Stimulated activated CD8-positive, alpha-beta memory T cell treated with anti-CD3 and anti-CD28 coated beads, Interleukin-7, amount 100 ng/mL, for 4 hours (primary cell): ENCODE results near the gene GMDS.

Experiments
- DNase-seq, 2 donors: peaks; one replicate each; pipeline ENCODE4 v3.0.0-alpha.2; 2020; ENCODE audit warnings: low read depth in 2 of 2

Gene GMDS

DNA sequence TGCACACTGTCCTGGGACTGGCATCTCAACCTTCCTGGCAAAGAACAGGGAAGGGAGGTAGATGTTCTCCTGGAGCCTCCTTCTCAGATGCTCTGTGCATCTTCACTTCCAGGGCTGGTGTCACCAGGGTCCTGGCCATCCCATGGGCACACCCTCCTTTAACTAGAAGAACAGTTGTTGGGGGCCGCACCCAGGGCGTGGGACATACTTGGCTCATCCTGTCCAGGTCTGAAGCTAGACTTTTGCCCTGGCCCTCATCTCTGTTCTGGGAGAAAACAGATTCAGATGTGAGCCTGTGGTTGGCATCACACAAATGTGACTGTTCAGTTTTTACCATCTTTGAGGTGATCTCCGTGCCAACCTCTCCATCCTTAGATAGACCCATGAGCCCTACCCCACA, 594.0 kb downstream of the GMDS start:
- no peak for DNase-seq

DNA sequence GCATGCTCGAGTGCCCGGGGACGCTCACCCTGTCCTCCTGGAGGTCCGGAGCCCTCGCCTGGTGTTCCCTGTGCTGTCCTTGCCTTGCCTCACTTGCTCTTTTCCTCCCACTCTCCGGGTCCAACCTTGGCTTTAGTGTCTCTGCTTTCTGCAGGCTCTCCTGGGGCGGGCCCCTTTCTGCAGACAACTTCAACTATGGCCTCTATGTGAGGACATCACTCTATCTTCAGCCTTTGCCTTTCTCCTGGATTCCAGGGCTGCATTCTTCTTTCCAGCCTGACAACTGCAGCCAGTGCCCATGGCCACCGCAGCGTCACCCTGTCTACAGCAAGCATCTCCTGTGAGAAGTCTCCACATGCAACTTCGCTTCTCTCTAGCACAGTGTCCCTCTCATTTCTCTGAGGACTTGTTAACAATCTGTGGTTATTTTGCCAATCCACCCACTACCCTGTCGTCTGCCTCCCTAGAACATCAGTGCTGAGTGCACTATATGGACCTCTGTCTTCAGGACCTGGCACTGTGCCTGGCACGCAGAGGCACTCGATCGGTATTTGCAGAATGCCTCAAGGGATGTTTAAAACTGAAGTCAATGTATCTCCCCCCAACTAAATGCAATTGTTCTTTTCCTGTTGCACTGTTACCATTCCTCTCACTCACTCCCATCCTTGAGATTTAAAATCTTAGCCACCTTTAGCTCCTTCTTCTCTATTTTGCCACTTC, 599.8 kb downstream of the GMDS start:
- DNase-seq = no peak

DNA sequence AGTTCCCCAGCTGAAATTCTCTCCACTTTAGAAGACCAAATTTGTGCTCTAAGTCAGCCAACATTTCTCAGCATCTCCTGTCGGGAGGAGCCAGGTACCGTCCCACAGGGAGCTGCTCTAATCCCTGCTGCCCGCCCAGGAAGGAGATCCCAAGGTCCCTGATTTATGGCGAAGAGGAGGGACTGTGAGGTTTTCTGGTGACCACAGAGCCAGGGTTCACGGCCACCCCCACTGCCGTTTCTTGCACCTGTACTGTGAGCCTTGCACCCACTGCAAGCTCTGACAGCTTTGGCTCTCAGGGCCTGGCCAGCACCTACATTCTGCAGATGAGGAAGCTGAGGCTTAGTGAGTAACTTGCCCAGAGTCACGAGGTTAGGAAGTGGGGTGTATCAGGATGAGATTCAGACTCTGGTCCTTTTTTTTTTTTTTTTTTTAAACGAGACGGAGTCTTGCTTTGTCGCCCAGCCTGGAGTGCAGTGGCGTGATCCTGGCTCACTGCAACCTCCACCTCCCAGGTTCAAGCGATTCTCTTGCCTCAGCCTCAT, 600.8 kb downstream of the GMDS start:
- no peak for DNase-seq

DNA sequence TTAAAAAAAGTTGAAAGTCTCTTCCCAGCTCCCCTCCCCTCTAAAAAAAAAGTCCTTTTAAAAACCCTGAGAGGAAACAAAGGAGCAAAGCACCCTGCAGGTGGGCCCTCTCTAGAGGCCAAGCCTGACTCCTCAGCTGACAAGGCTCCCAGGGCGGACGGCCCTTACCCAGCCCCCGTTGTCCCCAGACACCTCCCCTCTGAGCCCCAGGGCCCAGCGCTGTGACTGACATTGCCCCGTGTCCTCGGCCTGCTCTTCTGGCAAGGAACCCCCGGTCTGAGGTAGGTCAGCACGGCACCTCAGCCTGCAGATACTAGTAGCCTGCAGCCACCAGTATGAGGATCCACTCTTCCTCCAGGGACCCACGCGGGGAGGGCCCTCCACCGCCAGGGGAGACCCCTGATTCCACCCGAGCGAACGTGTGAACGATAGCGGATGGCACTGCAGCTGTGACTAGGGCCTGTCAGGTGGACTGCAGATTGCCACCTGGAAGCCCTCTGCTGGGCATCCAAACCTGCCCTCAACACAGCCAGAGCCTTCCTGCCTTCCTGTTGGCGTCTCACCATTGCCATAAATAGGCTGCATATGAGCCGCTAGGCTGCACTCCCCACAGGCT, 601.5 kb downstream of the GMDS start:
- no peak for DNase-seq

DNA sequence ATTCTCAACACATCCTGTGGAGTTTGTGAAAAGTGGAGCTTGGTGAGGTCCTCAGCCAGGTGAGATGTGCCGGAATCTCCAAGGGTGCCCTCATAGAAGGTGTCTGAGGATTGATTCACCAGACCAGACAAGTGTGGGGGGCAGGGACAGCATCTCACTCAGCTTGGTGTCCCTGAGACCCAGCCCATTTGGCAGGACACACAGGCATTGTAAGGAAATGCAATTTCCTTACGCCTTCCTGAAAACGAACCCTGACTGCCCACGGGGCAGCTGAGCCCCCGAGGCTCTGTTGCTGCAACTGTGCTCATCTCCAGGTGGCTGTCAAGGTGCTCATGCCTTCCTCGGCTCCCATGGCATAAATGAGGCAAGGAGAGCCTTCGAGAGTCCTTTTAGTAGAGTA, 602.3 kb downstream of the GMDS start:
- DNase-seq = no peak

DNA sequence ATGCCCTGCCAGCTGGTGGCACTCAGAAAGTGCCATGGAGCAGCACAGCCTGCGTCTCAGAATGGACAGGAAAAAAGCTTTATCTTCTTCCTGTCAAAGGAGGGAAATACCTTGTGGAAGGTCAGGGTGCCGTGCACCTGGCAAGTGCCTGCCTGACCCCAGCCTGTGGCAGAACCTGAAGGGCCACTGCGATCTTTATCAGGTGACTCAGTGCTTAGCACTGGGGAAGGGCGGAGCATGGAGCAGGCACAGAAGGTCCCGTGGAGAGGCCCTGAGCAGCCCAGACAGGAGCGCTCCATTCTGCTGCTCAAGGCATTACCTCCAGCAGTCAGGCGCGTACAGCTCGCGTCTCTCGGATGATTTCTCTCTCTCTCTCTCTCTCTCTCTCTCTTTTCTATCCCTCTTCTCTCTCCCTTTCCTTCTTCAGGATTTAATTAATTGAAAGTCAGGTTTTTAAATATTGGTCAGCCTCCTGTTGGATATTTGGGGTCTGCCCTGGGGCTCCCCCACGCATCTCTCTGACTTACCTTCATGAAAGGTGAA, 604.0 kb downstream of the GMDS start:
- DNase-seq = no peak

DNA sequence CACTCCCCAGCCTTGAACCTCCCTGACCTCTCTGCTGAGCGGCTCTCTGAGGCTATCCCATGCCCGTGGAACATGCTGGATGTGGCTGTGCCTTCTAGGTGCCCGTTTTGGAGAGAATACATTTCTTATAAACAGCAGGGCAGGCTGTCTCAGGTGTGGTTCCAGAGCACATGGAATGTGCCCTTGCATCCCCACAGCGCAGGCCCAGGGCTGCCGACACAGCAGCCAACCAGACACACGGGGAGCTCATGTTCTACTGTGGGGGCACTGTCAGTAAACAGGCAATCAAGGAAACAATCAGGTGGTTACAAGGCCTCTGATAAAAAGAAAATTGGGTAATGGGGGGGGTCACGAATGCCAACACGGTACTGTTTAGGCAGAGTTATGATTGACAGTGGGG, 604.9 kb downstream of the GMDS start:
- no peak for DNase-seq

DNA sequence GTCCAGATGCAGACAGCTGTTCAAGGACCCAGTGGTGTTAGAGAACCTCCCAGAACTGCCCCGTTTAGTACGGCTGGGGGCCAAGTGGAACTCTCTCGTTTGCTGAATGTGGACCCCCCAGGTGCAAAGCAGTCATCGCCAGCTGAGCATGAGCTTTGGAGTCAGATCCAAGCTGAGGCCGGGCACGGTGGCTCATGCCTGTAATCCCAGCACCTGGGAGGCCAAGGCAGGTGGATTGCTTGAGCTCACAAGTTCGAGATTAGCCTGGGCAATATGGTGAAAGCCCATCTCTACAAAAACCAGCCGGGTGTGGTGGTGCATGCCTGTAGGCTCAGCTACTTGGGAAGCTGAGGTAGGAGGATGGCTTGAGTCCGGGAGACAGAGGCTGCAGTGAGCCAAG, 606.0 kb downstream of the GMDS start:
- no peak for DNase-seq

DNA sequence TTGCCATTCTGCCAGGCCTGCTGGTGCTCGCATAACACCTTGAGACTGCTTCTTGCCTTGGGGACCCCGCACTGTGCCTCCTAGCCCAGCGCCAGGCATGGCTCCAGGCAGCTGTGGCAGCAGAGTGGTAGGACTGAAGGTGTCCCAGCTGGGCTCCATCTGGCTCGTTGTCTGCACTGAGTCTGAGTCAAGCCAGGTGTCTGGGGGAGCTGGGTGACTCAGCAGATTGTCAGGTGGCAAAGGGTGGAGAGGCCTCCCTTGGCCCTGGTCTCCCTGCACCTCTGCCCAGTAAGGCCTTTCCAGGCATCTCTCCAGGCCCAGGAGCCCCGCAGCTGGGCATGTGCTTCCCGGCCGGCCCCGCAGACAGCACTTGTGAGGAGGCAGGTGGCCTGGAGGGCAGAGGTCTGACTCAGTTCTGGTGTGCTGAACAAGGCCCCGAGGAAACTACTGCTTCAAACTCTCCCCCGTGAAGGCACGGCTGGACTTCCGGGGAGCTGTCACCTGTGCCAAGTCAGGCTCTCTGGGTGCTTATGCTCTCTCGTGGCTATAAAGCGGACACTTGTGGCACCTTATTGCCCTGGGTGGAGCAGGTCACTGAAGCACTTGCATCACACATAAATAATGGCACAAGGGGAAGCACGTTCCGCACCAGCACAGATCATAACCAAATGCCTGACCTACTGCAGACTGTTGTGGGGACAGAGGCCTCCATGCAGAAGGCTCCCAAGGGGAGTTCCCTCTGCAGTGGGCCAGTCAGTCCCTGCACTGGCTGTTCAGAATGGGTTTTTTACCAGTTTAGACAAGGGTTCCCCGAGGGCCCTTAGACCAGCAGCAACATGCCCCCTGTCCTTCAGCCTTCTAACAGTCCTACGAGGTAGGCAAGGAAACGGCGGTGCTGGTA, 608.2 kb downstream of the GMDS start:
- DNase-seq = no peak

DNA sequence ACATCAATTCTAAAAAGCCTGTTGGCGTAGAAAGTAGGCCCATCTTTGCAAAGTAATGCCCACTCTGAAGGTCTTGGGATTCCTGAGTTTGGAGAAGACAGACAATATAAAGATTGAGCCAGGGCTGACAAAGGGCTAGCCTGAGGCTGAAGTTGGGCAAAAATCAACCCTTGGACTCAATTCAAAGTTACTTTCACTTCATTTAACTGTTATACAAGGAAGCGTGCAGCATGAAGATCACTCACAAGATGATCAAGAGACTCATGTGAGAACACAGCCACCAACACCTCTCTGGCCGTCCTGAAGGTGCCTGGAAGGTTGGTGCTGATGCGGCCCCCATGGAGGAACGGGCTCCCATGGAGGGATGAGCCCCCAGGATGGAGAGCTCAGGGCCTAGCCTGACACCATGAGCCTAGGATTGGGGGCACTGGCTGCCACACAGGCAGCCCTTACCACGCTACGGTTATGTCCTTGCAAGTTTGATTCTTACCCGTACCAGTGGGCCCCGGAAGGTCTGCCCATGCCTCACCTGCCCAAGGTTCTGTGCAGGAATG, 609.1 kb downstream of the GMDS start:
- DNase-seq = no peak

DNA sequence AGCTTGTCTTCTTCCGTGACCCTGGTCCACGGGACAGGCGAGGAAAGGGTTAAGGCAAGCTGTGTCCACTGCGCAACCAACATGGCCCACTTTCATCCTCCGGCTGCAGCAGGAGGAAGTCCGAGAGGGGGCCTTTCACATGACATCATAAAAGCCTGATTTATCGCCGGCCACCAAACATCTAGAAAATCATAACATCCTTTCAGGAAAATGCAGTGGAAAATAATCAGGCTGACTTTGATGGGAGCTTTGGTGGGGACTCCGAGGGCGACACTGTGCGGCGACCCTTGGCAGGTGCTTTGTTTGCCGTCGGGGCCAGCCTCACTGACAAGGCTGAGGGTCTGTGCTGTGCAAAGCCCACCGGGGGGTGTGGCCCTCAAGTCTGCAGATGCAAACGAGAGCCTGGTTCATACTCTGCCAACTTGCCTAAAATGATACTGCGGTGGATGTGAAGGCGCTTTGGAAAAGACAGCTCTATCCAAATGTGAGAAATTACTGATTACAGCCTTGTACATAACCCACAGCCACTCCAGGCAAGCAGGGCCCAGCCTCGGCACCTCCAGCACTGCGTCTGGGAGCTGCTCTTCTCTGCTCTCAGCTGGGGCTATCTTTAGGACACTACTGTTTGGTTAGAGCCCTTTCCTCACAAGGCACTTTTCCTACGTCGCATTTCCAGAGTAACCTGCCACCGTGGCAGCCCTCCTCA, 609.9 kb downstream of the GMDS start:
- no peak for DNase-seq

DNA sequence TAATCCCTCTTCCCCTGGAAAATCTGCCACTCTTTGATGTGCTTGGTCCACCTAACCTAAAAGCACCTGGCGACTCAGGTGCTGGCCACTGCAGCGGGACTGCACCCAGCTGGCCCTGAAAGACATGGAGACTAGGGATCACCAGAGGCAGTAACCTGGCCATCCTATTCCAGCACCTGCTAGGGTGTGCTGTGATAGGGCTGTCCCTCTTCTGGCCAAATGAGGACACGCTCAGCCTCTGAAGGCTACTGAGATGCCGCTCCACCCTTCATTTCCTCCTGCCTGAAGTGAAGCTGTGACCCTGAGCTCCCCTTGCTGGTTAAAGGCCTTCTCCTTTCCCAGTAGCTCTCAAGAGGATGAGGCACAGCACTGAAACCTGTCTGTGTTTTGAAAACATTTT, 611.3 kb downstream of the GMDS start:
- no peak for DNase-seq

DNA sequence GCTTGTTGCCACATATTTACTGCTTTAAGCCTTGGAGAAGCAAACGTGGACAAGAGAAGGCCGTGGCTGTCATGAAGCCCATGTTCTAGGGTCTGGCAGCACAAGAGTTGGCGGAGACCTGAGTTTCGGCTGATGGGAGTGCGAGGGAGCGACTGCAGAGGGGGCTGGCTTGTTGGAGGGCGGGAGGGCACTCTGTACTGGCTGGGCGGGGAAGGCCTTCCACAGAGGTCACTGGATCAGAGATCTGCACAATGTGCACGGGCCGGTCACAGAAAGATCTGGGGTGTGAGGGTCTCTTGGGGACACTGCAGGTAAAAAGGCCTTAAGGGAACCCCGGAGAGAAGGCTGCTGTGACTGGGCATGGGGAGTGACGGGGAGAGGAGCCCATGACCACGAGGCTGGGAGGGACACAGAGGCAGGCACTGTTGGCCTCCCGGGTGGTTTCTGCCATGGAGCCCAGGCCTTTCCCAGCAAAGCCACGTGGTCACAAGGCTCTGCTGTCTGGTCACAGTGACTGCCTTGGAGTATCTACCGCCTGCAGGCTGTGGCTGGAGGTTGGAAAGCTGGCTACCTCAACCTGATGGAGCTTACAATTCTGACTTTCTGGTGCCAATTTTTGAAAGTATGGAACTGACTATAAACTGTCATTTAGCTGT, 611.9 kb downstream of the GMDS start:
- no peak for DNase-seq

DNA sequence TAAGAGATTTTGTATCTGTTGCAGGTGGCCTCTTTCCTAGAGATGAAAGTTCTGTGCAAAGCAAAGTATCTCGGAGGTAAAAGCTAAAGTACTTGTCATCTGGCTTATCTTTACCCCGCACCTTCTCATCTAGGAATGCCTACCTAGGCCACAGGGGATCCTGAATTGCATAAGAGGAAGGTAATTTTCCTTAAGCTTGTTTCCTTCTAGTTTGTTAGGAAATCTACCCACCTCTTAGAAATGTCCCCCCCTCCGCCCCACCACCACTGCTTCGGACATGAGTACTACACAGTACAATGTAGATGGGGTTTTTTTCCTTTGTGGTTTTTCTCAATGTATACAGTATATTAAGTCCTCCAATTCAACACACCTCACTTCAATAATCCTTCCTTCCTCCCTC, 614.2 kb downstream of the GMDS start:
- DNase-seq = no peak

DNA sequence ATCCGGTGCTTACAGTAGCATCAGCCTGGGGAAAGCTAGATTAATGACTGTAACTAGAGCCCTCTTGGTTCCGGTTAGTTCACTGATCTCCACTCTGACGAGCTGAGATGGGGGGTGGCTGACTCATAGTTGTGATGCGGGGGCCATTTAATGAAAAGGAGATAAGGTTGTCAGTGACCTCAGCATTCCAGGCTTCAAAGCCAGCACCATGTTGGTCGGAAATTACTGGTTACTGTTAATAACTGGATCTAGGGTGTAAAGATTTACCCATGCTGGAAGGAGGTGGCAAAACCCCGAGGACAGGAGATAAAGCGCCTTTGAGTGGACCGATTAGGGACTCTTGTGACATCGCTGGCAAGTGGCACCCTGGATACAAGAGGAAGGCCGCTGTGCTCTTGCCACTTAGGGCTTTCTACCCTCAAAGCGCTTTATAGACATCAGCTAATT, 614.6 kb downstream of the GMDS start:
- DNase-seq = no peak

DNA sequence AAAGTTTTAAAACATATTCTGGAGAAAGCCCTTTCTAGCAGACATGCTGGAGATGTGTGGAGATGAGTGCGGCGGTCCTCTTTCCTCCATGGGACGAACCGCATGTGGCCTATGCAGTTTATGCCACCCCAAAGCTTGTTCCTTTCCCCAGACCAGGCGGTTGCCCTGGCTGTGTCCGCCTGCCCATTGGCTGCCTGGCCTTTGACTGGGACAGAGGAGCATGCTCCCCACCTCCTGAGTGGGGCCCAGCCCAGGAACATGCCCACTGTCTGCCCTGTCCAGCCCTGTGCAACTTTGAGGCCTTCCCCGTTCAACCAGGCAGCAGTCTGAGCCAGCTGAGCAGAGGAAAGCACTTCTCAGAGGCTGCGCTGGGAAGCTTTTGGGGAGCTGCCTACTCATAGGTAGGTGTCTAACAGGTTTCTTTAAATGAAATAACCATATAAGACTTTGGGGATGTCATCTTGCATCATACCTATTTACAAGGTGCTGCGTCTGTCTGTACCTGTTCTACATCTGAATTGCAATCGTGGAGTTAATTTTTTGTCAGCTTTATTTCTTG, 615.1 kb downstream of the GMDS start:
- no peak for DNase-seq

DNA sequence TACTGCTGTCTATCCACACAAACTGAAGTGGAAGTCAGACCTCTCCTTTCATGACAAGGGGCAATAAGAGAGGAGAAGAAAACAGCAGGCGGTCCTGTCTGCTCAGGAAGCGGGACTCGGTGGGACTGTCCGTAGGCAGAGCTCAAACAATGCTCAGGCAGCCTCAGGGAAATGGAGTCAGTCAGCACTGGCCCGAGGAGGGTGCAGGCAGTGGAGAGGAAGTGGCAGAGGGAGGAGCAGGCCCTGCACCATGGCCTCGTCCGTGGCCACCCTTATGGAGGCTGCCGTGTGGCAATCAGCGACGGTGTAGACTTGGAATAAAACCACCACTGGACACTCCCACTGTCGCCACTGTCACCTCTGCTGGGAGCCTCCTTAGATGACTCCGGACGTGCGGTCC, 616.1 kb downstream of the GMDS start:
- no peak for DNase-seq

DNA sequence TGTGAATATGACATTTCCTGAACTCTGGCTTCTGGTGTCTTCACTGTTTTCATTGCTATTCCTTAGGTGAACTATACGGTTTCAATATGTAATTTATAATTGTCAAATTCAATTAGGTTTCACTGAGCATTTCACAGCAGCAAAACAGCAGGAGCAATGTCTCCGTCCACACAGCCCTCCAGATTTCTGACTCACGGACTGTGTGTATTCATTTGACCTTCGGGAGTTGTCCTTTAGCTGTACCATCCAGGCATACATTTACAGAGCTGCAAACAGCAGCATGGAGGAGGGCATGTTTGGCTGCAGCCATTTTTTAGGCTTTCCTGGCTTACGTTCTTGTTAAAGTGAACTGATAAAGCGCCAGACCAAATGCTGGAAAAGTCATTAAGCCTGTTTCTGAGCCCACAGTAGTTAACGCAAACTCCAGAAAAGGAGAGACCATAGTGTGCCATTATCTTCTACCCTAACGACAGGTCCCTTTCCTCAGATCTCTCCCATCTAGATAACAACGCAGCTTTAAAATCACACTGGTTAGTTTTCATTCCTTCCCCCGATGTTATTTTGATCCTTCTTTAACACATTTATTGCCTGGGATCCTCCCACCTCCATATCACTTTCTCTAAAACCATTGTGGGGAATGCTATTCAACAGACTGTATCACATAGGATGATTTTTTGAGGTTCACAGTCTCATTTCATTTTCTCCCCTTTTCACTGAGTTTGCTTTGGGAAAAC, 617.4 kb downstream of the GMDS start:
- DNase-seq = no peak

DNA sequence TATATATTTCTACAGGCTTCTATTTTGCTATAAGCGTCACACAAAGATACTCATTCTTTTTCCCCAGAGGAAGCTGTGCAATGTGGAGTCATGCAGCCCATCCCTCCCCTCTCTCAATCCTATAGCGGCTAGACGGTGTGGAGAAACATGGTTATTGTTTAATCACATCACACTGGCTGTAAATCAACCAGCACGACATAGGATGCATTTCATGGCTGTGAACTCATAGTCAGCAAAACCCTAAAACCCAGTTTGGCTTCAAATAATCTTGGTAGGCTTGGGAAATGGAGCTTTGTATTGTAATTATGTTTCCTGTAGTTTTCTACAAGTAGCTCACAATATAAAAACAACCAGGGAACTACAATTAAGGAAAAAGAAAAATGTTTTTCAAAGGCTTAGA, 618.9 kb downstream of the GMDS start:
- no peak for DNase-seq
